ENCODE data around the gene HOXB3. TPM values are rescaled to one million over a fixed set of nuclear protein-coding genes. Genes with fewer than 3 reads are reported as not detected.
A peak's percentile ranks its signal among the peaks of the same experiment; 100 is the strongest.

Gene HOXB3
- total RNA-seq, 1 experiment from 2014 or later, result 6.0 TPM

DNA sequence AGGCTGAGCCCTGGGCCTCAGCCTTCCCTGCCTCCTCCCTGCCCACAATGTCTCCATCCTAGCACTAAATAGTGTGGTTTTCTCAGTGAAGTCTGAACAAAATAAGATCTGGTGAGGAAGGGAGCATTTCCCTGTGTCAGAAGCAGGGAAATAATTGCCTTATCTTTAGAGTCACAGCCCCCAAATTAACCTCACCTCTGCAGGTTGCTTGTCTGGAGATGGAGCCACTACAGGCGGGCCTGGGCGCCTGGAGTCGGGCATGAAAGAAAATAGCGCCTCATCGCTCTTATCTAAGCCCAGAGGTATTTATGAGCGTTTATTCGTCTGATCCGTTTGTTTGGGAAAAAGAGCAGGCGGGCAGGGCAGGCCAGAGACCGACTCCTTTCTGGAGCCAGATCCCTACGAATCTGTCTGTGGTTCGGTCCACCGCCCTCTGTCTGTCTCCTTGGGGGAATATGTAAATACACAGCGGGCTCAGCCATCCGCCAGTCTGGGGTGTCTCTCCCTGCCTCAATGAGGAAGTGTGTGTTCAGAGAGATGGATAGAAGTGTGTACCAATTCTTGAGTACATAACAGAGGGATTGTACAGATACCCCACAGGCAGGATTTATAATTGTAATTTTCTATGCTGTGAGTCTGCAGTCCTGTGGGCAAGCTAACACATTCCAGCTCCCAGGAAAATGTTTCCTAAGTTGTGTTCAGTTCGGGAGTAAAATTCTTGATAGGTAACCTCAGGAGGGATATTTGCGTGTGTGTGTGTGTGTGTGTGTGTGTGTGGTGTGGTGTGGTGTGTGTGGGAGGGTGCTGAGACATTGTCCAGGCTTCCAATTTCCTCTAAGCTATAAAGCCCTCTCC lies 10.4 kb upstream of the HOXB3 start:
- Histone ChIP-seq H3K36me3 (ENCODE audit: low read depth, low read length) (no peaks in the 10 kb centered on the region), H3K4me3 (ENCODE audit: low read length) (no peak overlapping the region), H4K20me1 (ENCODE audit: low read length) (peaks cover 30% of the 10 kb centered on the region), H2AFZ (ENCODE audit: low read length) (no peak overlapping the region), H3F3A (ENCODE audit: low read length, unreplicated experiment) (no peaks in the 10 kb centered on the region), H3K9me2 (replicated peaks; ENCODE audit: low read length) (no peaks in the 10 kb centered on the region), H3K4me2 (ENCODE audit: low read length) (peak overlapping the region; percentile 95), H3K27ac (ENCODE audit: low read length) (no peak overlapping the region), H3K79me2 (ENCODE audit: low read length) (peaks cover 82% of the 10 kb centered on the region), H3K4me1 (ENCODE audit: insufficient read depth, low read length) (peaks cover 35% of the 10 kb centered on the region), H3K9me3 (ENCODE audit: low read length) (no peaks in the 10 kb centered on the region), H3K9ac (ENCODE audit: low read length) (no peak overlapping the region), H3K27me3 (ENCODE audit: low read length) (no peaks in the 10 kb centered on the region)
- no peak for TF ChIP-seq EZH2phosphoT487 (IDR thresholded peaks at IDR 0.05; ENCODE audit: borderline replicate concordance, low read length)
- TF ChIP-seq, protein P1, sequence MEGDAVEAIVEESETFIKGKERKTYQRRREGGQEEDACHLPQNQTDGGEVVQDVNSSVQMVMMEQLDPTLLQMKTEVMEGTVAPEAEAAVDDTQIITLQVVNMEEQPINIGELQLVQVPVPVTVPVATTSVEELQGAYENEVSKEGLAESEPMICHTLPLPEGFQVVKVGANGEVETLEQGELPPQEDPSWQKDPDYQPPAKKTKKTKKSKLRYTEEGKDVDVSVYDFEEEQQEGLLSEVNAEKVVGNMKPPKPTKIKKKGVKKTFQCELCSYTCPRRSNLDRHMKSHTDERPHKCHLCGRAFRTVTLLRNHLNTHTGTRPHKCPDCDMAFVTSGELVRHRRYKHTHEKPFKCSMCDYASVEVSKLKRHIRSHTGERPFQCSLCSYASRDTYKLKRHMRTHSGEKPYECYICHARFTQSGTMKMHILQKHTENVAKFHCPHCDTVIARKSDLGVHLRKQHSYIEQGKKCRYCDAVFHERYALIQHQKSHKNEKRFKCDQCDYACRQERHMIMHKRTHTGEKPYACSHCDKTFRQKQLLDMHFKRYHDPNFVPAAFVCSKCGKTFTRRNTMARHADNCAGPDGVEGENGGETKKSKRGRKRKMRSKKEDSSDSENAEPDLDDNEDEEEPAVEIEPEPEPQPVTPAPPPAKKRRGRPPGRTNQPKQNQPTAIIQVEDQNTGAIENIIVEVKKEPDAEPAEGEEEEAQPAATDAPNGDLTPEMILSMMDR (conservative IDR thresholded peaks at IDR 0.05; ENCODE audit: low read depth, low read length), result no peak
- TF ChIP-seq EZH2 (IDR thresholded peaks at IDR 0.05; ENCODE audit: low read length, unreplicated experiment), result no peak
- BruUV-seq (replicated peaks), result no TSS peak
- ChIA-PET CTCF (interaction anchor here (0.6 kb wide), 1 partner anchor 451 kb away, joined by 8 read pairs; no protein-coding TSS in a partner anchor), POLR2A (ENCODE audit: unreplicated experiment) (interaction anchor here (0.6 kb wide), 1 partner anchor 97 kb away, joined by 5 read pairs; no protein-coding TSS in a partner anchor)
- intact Hi-C loops (cut with micrococcal nuclease), result no loop called here
- ATAC-seq (no peak), DNase-seq (no peak)

DNA sequence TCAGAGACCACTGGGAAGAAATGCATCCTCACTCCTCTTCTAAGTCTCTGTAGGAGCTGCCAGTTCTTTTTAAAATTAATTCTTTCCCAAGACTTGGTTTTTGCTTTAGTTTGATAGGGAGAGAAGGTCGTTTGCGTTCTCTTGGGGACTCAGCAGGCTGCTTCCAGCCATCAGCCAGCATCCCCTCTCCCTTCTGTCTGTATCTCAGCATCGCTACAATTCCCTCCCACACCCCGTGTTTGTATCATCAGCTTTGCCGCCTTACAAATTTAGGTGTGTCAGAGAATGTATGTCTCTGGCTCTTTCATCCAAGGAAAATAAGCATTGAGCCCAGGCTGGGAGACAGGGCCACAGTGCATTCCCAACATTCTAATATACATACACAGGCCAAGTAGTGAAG lies 9.3 kb upstream of the HOXB3 start:
- peaks cover 78% of the 10 kb centered on the region for H3K79me2 ChIP-seq (ENCODE audit: low read length)

More for the DNA sequence above, 9.3 kb upstream of the HOXB3 start:
- POLR2A ChIA-PET (ENCODE audit: unreplicated experiment), result no interaction called here
- H3K27ac ChIP-seq (ENCODE audit: low read length), result no peak overlapping the region
- H3F3A ChIP-seq (ENCODE audit: low read length, unreplicated experiment), result no peaks in the 10 kb centered on the region
- no TSS peak for BruUV-seq (replicated peaks)
- H3K4me2 ChIP-seq (ENCODE audit: low read length), result 0 out of 2 replicates have a peak overlapping the region, but pooled peaks have one; percentile 92
- DNase-seq (no peak), ATAC-seq (no peak)
- no peaks in the 10 kb centered on the region for H3K9me2 ChIP-seq (replicated peaks; ENCODE audit: low read length)
- no peaks in the 10 kb centered on the region for H3K27me3 ChIP-seq (ENCODE audit: low read length)
- peaks cover 30% of the 10 kb centered on the region for H4K20me1 ChIP-seq (ENCODE audit: low read length)
- CTCF ChIA-PET, result no interaction called here
- intact Hi-C loops (cut with micrococcal nuclease), result no loop called here
- TF ChIP-seq EZH2 (IDR thresholded peaks at IDR 0.05; ENCODE audit: low read length, unreplicated experiment) (no peak), EZH2phosphoT487 (IDR thresholded peaks at IDR 0.05; ENCODE audit: borderline replicate concordance, low read length) (no peak)
- TF ChIP-seq, protein P1 (conservative IDR thresholded peaks at IDR 0.05; ENCODE audit: low read depth, low read length), result no peak
- no peaks in the 10 kb centered on the region for H3K9me3 ChIP-seq (ENCODE audit: low read length)
- no peak overlapping the region for H2AFZ ChIP-seq (ENCODE audit: low read length)
- no peak overlapping the region for H3K9ac ChIP-seq (ENCODE audit: low read length)
- H3K4me3 ChIP-seq (ENCODE audit: low read length), result no peak overlapping the region
- no peaks in the 10 kb centered on the region for H3K36me3 ChIP-seq (ENCODE audit: low read depth, low read length)
- H3K4me1 ChIP-seq (ENCODE audit: insufficient read depth, low read length), result peaks cover 29% of the 10 kb centered on the region
